ENCODE results near the gene KRTAP20-4. TPM values are rescaled to one million over a fixed set of nuclear protein-coding genes. Genes with fewer than 3 reads are reported as not detected.

Gene KRTAP20-4
- not detected for polyA plus RNA-seq (ENCODE audit: insufficient read depth in 1 of 5, insufficient read length in 5 of 5, low replicate concordance in 1 of 5)
- long read RNA-seq, donor 1: 0 reads
- long read RNA-seq, donor 2: 0 reads
- long read RNA-seq, donor 3: 0 reads
- long read RNA-seq, donor 4: 0 reads
- long read RNA-seq, donor 5: 0 reads
- long read RNA-seq, donor 6: 0 reads
- long read RNA-seq, donor 7: 0 reads
- long read RNA-seq, donor 8: 0 reads

DNA sequence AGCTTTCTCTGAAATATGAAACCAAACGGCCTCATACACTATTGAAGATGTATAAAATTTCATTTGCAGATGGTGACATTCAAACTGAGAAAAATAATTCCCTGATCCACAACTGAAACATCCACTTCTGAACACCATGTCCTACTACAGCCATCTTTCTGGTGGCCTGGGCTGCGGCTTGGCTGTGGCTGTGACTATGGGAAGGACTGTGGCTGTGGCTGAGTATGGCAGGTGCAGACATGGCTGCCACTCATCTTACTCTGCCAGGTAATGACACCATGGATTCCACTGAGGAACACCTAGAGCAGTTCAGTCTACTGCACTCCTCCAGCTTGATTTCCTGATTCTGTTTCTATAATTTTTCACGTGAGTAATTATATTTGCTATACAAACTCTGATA lies at the start of gene KRTAP20-4:
Gene KRTAP20-4, plus strand, starts transcription at position 106 of the 400 bp plus-strand sequence.
- DNase-seq: no peak

DNA sequence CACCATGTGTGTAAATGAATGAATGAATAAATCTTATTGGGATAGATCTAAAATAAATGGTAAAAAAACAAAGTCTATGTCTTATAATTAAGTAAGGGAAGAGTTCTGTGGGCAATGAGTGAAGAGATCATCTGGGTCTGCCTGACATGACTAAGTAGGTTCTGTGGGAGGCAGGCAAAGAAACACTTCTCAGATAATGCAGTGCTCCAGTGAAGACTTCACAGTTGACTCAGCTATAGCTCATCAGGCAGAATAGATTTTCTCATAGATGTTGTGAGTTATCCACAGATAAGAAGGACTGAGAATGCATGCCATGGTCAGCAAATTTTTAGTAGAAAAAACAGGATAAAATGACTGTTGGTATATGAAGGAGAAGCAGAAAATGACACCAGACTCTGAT lies 42.7 kb upstream of the KRTAP20-4 start:
- DNase-seq: no peak

DNA sequence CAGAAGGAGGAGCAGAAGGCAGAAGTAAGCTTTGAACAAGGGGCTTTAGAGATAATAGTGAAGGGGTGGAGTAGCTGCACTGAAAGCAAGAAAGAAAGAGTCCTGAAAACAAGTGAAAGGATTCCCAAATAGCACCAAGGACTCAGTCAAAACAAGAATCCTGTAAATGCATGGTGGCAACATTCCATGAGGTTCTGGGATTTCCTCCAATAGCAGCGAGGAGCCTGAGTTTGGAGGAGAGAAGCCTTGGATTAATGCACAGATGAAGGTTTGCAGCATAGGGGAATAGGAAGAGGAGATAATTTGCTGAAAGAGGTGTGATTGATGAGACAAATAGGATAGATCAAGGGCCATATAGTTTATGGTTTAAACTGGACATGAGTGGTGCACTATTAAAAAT lies 41.1 kb upstream of the KRTAP20-4 start:
- no peak for DNase-seq

DNA sequence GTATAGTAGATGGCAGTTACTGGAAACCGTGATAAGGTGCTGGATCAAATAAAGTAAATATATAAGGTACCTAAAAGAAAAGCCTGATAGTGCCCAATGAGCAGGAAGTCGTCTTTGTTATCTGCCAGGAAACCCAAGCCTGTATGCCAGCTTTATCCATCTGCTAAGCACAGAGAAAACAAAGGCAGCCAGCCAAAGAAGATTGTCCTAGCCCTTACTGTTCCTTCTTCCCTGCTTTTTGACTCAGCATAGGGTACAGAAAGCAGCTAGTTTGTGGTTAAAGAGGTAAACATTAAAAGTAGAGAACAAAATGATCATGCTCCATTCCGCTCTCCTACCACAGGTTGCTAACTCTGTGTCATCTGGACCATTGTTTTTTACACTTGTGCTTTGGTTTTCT lies 40.3 kb upstream of the KRTAP20-4 start:
- DNase-seq: no peak

DNA sequence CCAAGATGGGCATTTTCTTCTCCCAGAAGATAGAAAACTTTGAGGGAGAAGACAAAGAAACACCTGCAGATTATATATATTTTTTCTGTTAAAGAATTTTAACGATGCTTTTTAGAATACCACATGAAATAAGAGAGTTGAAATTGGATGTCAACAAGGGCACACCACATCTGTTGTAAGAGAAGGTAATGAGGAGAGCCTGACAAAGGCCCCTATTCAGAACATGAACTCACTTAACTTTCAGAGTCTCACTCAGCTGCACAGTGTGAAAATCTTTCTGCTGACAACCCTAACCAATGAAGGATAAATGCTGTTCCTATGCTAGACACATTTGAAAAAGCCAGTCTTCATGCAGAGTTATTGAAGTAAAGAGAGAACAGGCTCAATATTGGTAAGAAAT lies 37.6 kb upstream of the KRTAP20-4 start:
- DNase-seq: no peak

GRCh38 chr21:30590297-30590696 lies 30.1 kb upstream of the KRTAP20-4 start, which contains the start of gene KRTAP22-2:
KRTAP22-2 (minus strand) TSS chr21:30590397.
- DNase-seq: no peak

DNA sequence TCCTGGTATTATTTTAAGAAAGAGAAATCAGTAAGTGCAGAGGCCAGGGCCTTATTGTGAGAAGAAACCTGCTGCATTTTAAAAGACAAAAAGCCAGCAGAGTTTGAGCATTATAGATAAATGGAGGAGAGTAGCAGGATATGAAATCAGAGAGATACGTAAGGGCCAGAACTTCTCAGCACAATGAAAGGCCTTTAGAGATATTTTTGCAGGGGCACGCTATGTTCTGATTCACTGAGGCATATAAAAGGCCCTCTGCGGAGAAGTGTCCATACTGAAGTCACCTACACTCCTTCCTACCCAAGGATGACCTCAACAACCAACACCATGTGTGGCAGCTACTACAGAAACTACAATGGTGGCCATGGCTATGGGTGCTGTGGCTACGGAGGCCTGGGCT lies 28.3 kb upstream of the KRTAP20-4 start, which contains the start of gene KRTAP6-3:
Gene KRTAP6-3, plus strand, starts transcription at position 301 of the 400 bp plus-strand sequence. Its CDS starts 6 bp downstream, at position 307.
- no peak for DNase-seq

GRCh38 chr21:30598802-30599201 lies 21.6 kb upstream of the KRTAP20-4 start, which contains the start of gene KRTAP6-2:
KRTAP6-2 (minus strand) TSS chr21:30598902; CDS start chr21:30598874, 28 bp downstream.
- DNase-seq: no peak

GRCh38 chr21:30600787-30601186 lies 19.6 kb upstream of the KRTAP20-4 start, which contains the start of gene KRTAP22-1:
KRTAP22-1 (plus strand) TSS chr21:30601087.
- DNase-seq: no peak

DNA sequence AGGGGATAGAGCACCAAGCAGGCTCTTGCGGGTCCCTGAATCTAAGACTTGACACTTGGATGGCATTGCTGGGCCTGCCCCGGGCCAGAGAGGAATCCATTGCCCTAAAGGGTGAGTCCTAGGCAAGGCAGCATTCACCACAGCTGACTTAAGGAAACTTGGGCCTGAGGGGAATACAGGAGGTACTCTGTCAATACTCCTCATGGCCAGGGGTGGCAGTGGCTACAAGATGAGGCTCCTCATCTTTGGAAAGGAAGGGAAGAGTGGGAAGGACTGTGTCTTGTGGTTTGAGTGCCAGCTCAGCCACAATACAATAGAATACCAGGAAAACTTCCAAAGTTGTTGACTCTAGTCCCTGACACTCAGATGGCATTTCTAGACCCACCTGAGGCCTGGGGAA lies 14.5 kb upstream of the KRTAP20-4 start:
- no peak for DNase-seq

DNA sequence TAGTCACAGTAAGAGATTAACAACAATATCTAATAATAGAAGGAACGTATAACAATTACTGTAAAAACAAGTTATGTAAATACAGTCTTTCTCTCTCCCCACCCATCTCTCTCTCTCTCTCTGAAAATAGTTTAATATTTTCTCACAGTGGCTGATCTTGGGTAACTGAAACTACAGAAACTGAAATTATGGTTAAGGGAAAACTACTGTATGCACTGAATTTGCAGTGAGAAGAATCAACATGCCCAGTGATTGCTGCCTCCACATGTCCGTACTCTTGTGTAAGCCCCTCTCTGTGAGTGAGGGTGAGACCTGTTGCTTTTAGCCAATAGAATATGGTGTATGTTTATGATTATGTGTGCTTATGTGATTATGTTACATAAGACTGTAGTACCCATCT lies 8.3 kb upstream of the KRTAP20-4 start:
- DNase-seq: no peak

DNA sequence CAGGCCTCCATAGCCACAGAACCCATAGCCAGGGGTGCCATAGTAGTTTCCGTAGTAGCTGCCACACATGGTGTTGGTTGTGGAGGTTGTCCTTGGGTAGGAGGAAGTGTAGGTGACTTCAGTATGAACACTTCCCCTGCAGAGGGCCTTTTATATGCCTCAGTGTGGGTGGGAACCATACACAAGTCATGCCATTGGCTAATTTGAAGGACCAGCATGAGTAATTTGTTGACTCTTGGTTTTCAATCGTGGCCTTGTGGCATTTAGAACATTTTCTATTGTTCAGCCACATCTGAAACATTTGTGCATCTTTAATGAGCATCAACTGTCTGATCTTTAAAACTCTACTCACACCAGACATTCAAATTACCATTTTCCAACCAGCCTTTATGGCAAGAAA lies 6.6 kb upstream of the KRTAP20-4 start, which contains the start of gene KRTAP6-1:
Gene KRTAP6-1, minus strand, starts transcription at position 95 of the 400 bp plus-strand sequence. Its CDS starts 26 bp downstream, at position 69.
- DNase-seq: no peak

DNA sequence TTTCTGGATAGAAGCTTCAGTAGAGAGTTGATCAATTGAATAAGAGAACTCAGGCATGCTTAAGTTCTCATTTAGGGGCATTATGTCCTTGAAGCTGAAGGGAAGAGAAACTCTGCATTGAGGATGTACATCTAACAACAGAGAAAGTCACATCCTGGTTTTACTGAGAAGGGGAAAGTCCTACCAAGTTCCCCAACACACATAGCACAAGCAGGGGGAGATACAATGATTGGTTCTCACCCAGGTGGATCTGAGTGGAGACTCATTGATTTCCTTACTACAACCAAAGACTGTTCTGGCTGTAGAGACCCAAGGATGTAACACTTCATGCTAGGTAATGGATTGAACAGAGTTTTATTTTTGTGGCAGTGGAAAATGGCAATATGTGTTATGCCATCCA lies 5.2 kb upstream of the KRTAP20-4 start:
- no peak for DNase-seq

DNA sequence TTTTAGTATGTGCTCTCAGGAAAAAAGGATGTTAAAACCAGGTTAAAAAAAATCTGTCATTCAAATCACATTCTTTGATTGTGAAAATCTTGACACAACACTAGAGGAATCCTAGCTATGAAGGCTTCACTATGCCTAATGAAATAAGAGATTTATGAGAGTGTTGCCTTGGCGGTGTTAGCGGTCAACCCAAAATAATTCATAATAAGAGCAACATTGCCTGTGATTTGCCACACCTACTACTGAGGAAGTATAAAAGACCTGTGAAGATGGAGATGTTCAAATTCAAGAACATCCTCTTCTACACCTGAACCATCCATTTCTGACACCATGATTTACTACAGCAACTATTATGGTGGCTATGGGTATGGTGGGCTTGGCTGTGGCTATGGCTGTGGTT lies 4.3 kb upstream of the KRTAP20-4 start, which contains the start of gene KRTAP20-1:
Gene KRTAP20-1, plus strand, starts transcription at position 301 of the 400 bp plus-strand sequence. Its CDS starts 30 bp downstream, at position 331.
- no peak for DNase-seq

GRCh38 chr21:30620080-30620479 lies 347 bp upstream of the KRTAP20-4 start:
- no peak for DNase-seq

- DNase-seq: no peak
These were observed 2.9 kb downstream of the KRTAP20-4 start for GRCh38 chr21:30623362-30623761.

- no peak for DNase-seq
These were observed 5.2 kb downstream of the KRTAP20-4 start for GRCh38 chr21:30625449-30626165.

DNA sequence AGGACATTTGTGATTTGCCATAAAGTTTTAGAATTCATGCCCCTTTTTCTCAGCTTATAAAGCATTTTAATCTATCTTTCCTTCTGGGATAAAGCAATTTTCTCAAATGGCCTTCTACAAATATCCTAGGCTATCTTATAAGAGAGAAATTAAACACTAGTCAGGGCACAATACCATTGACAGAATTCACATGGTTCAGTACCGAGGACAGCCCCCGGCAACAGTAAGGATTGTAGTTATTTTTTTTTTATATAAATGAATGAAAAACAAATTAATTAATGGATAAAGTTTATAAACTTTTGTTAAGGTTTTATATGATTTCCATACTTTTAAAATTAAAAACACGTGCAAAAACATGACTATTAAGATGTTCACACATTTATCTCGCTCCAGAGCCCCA lies 7.7 kb downstream of the KRTAP20-4 start:
- no peak for DNase-seq

- no peak for DNase-seq
These were observed 8.8 kb downstream of the KRTAP20-4 start for GRCh38 chr21:30629200-30629599.

DNA sequence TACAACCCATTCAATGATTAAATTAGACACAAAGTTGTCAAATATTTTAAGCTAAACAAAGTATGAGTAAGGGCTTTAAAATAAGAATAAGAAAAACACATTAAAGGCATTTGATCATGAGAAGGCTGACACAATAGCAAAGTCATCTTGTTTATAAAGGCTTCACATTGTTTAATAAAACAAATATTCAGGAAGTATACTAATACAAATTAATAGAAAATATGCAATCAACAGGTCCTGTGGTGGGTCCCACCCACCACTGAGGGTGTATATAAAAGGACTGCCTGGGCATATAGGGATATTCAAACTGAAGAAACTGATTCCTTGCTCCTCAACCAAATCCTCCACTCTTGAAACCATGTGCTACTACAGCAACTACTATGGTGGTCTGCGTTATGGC lies 14.5 kb downstream of the KRTAP20-4 start, which contains the start of gene KRTAP20-2:
Gene KRTAP20-2, plus strand, starts transcription at position 301 of the 400 bp plus-strand sequence. Its CDS starts 58 bp downstream, at position 359.
- no peak for DNase-seq

DNA sequence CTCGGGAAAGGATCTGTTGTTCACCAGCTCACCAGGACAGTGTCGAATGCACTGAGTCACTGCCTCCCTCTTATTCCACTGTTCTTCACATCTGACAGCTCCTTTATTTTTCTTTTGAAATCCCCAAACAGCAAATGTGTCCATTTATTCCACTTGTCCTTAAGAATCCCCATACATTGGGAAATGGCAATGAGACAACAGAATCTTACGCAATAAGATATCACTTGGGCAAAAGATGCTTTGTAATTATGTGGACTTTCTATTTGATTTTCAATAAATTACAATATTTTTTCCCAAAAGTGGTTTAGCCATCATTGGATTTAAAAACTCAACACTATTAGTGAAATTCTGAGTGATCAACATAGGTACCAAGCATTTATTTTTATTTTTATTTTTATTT lies 18.3 kb downstream of the KRTAP20-4 start:
- no peak for DNase-seq

GRCh38 chr21:30642564-30642963 lies 22.1 kb downstream of the KRTAP20-4 start, which contains the start of gene KRTAP20-3:
KRTAP20-3 (plus strand) TSS chr21:30642864.
- no peak for DNase-seq

Data from right lung (tissue), 10 donors.